Measurements from ENCODE around the gene EIF4G2. TPM values are rescaled to one million over a fixed set of nuclear protein-coding genes. Genes with fewer than 3 reads are reported as not detected.

EIF4G2 gene
- total RNA-seq, 2 donors from 2014 or later, result 885 to 1,062 TPM

- DNase-seq (ENCODE audit: low spot score), result no peak
- intact Hi-C loops (cut with DNase I), result no loop called here
These were observed 59.2 kb downstream of the EIF4G2 start for GRCh38 chr11:10749476-10749875.

GRCh38 chr11:10747733-10748132 is 61.0 kb downstream of the EIF4G2 start:
- intact Hi-C loops (cut with DNase I), result no loop called here
- DNase-seq (ENCODE audit: low spot score), result no peak

Other genes with a start within 250 kb of the EIF4G2 start
- 100 to 1,000 TPM; 112 to 292 TPM for gene LYVE1, start 240.3 kb downstream of the EIF4G2 start, total RNA-seq
- 100 to 1,000 TPM; 348 to 366 TPM for gene IRAG1, start 115.2 kb downstream of the EIF4G2 start, total RNA-seq
- 10 to 100 TPM; 25.1 to 25.4 TPM for gene CTR9, start 57.7 kb downstream of the EIF4G2 start, total RNA-seq
- 10 to 100 TPM; 39.2 to 40.5 TPM for gene ZBED5, start 49.1 kb upstream of the EIF4G2 start, total RNA-seq

Data from posterior vena cava (tissue), 2 donors.